ENCODE data around the gene ZNF19.

- TF ChIP-seq COPS2 (conservative IDR thresholded peaks at IDR 0.05), result no peak
- no peak for TF ChIP-seq POLR2AphosphoS2 (IDR thresholded peaks at IDR 0.05; ENCODE audit: low read length)
- no peak for TF ChIP-seq SIN3A (IDR thresholded peaks at IDR 0.05; ENCODE audit: borderline replicate concordance in 2 of 2, control insufficient read depth in 1 of 2, low read depth in 2 of 2, low read length in 2 of 2)
- TF ChIP-seq SMAD1 (IDR thresholded peaks at IDR 0.05; ENCODE audit: low read depth, low read length, partially characterized antibody), result no peak
- TF ChIP-seq EZH2 (IDR thresholded peaks at IDR 0.05; ENCODE audit: borderline replicate concordance, low read depth, low read length), result no peak
- no peak for TF ChIP-seq ETV6 (IDR thresholded peaks at IDR 0.05; ENCODE audit: borderline replicate concordance in 1 of 2, low read depth in 2 of 2, low read length in 1 of 2)
- TF ChIP-seq ETV6 (CRISPR knock-in tag; IDR thresholded peaks at IDR 0.05; ENCODE audit: borderline replicate concordance), result no peak
- no peak for TF ChIP-seq NR3C1 (CRISPR knock-in tag; IDR thresholded peaks at IDR 0.05)
- TF ChIP-seq HDGF (IDR thresholded peaks at IDR 0.05), result no peak
- TF ChIP-seq BDP1 (IDR thresholded peaks at IDR 0.05; ENCODE audit: insufficient read depth, insufficient read length), result no peak
- TF ChIP-seq HIVEP1 (CRISPR knock-in tag; IDR thresholded peaks at IDR 0.05), result no peak
- TF ChIP-seq, protein P1, sequence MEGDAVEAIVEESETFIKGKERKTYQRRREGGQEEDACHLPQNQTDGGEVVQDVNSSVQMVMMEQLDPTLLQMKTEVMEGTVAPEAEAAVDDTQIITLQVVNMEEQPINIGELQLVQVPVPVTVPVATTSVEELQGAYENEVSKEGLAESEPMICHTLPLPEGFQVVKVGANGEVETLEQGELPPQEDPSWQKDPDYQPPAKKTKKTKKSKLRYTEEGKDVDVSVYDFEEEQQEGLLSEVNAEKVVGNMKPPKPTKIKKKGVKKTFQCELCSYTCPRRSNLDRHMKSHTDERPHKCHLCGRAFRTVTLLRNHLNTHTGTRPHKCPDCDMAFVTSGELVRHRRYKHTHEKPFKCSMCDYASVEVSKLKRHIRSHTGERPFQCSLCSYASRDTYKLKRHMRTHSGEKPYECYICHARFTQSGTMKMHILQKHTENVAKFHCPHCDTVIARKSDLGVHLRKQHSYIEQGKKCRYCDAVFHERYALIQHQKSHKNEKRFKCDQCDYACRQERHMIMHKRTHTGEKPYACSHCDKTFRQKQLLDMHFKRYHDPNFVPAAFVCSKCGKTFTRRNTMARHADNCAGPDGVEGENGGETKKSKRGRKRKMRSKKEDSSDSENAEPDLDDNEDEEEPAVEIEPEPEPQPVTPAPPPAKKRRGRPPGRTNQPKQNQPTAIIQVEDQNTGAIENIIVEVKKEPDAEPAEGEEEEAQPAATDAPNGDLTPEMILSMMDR (IDR thresholded peaks at IDR 0.05 in 2 of 3, conservative IDR thresholded peaks at IDR 0.05 in 1 of 3; ENCODE audit: insufficient read depth in 2 of 3, low read depth in 1 of 3, low read length in 3 of 3), result no peak
- no peak for TF ChIP-seq ZNF121 (CRISPR knock-in tag; conservative IDR thresholded peaks at IDR 0.05)
These were observed 60.2 kb downstream of the ZNF19 start for GRCh38 chr16:71428883-71429282.
